SK-N-SH (cell line): Measurements from ENCODE around the gene ASXL2. TPM values are rescaled to one million over a fixed set of nuclear protein-coding genes. Genes with fewer than 3 reads are reported as not detected.
"Not testable (repeated sequence)": the region's sequence is repeated elsewhere in the genome, so short reads cannot be mapped to it uniquely, and the experiment has no call there.

Experiments
- CTCF ChIA-PET: fragments of 300-600, 350-600 bp; formaldehyde crosslinking; extraction: SDS; loops from one replicate; lab custom pipeline; 2021; lab: Yijun Ruan, JAX
- POLR2A ChIA-PET: fragments of 350-600 bp; sonication (Branson Sonifier 250); formaldehyde crosslinking; extraction: SDS; loops from one replicate; lab custom pipeline; 2020; ENCODE audit warnings: antibody characterized with exemption, inconsistent platforms; lab: Yijun Ruan, JAX
- DNase-seq: peaks from one replicate; pipeline ENCODE4 v3.0.0; 2012
- H2AFZ ChIP-seq: fragments of 200-600 bp; sonication (generic); 2 replicates; pipeline ENCODE4 v1.8.1; 2016; ENCODE audit warnings: antibody characterized with exemption, mild to moderate bottlenecking, low read depth
- H3F3A ChIP-seq: fragments of 200-600 bp; sonication (generic); replicated peaks from 2 replicates; pipeline ENCODE3; 2016; ENCODE audit warnings: antibody characterized with exemption, mild to moderate bottlenecking; ENCODE audit not compliant: insufficient read depth
- H3K27ac ChIP-seq, 2 experiments: fragments of 200-500 bp in 1 of 2; fragments of 200-600 bp in 1 of 2; sonication (Bioruptor generic) in 1 of 2; sonication (generic), shearing (Covaris generic) in 1 of 2; 2 replicates each; pipeline versions ENCODE4 v1.5.1 to v1.6.1; 2014 to 2016; ENCODE audit warnings: low read depth in 2 of 2, inconsistent platforms in 1 of 2, low read length in 1 of 2, mild to moderate bottlenecking in 1 of 2, mixed read lengths in 1 of 2
- H3K27me3 ChIP-seq: fragments of 200-600 bp; sonication (generic), shearing (Covaris generic); 2 replicates; pipeline ENCODE4 v1.6.1; 2016; ENCODE audit warnings: mixed run types; ENCODE audit not compliant: insufficient read depth
- H3K36me3 ChIP-seq, 2 experiments: fragments of 200-500 bp in 1 of 2; fragments of 200-600 bp in 1 of 2; sonication (Bioruptor generic) in 1 of 2; sonication (generic) in 1 of 2; replicated peaks in 1 of 2; 2 replicates each; pipeline versions ENCODE3 to v1.5.1; 2014 to 2016; ENCODE audit warnings: low read length in 1 of 2, mild to moderate bottlenecking in 1 of 2; ENCODE audit not compliant: insufficient read depth in 2 of 2, control insufficient read depth in 1 of 2
- H3K4me1 ChIP-seq, 2 experiments: fragments of 200-500 bp in 1 of 2; fragments of 200-600 bp in 1 of 2; sonication (Bioruptor generic) in 1 of 2; sonication (generic), shearing (Covaris generic) in 1 of 2; 2 replicates each; pipeline versions ENCODE4 v1.5.1 to v1.6.1; 2014 to 2016; ENCODE audit warnings: low read depth in 1 of 2, low read length in 1 of 2, mixed run types in 1 of 2; ENCODE audit not compliant: insufficient read depth in 2 of 2, control insufficient read depth in 1 of 2
- H3K4me2 ChIP-seq: fragments of 200-600 bp; sonication (generic), shearing (Covaris generic); 2 replicates; pipeline ENCODE4 v1.6.1; 2017; ENCODE audit warnings: mixed run types
- H3K4me3 ChIP-seq, 2 experiments: fragments of 200-500 bp in 1 of 2; fragments of 200-600 bp in 1 of 2; sonication (Bioruptor generic) in 1 of 2; sonication (generic), shearing (Covaris generic) in 1 of 2; 2 replicates each; pipeline versions ENCODE4 v1.5.1 to v1.8.1; 2014 to 2016; ENCODE audit warnings: low read depth in 2 of 2, inconsistent platforms in 1 of 2, low read length in 1 of 2, mild to moderate bottlenecking in 1 of 2, mixed read lengths in 1 of 2, moderate library complexity in 1 of 2
- H3K79me2 ChIP-seq: fragments of 200-600 bp; sonication (generic); 2 replicates; pipeline ENCODE4 v1.8.1; 2017; ENCODE audit warnings: mild to moderate bottlenecking; ENCODE audit not compliant: insufficient read depth
- H3K9ac ChIP-seq: fragments of 200-600 bp; sonication (generic); 2 replicates; pipeline ENCODE4 v1.6.1; 2017; ENCODE audit warnings: mixed run types
- H3K9me2 ChIP-seq: fragments of 200-600 bp; sonication (generic); 2 replicates; pipeline ENCODE4 v1.6.1; 2017; ENCODE audit warnings: mixed run types
- H3K9me3 ChIP-seq: fragments of 200-600 bp; sonication (generic); 2 replicates; pipeline ENCODE4 v1.6.1; 2017; ENCODE audit warnings: mixed run types, mild to moderate bottlenecking, moderate library complexity
- H4K20me1 ChIP-seq: fragments of 200-600 bp; sonication (generic); 2 replicates; pipeline ENCODE4 v1.6.1; 2017; ENCODE audit warnings: mild to moderate bottlenecking, mixed run types; ENCODE audit not compliant: insufficient read depth
- EZH2phosphoT487 ChIP-seq: fragments of 200-600 bp; sonication (generic); IDR thresholded peaks from 2 replicates; pipeline ENCODE4 v1.6.1; 2017; ENCODE audit warnings: low read depth, mixed run types, mild to moderate bottlenecking, antibody characterized with exemption, moderate library complexity, borderline replicate concordance
- FOSL2 ChIP-seq: IDR thresholded peaks from 2 replicates; pipeline ENCODE4 v1.4.0; 2012; ENCODE audit warnings: low read depth, mild to moderate bottlenecking, moderate library complexity, borderline replicate concordance
- FOXM1 ChIP-seq: IDR thresholded peaks from 2 replicates; pipeline ENCODE4 v1.4.0; 2012; ENCODE audit warnings: low read depth, mild to moderate bottlenecking
- JUND ChIP-seq: IDR thresholded peaks from 2 replicates; pipeline ENCODE4 v1.4.0; 2012
- RAD21 ChIP-seq: IDR thresholded peaks from 2 replicates; pipeline ENCODE4 v1.6.1; 2012; ENCODE audit warnings: mild to moderate bottlenecking, low read length
- RFX5 ChIP-seq: IDR thresholded peaks from 2 replicates; pipeline ENCODE4 v1.6.1; 2012; ENCODE audit warnings: mild to moderate bottlenecking, improper control_type of control experiment, low read length
- RXRA ChIP-seq: IDR thresholded peaks from 2 replicates; pipeline ENCODE4 v1.4.0; 2012; ENCODE audit warnings: low read depth, mild to moderate bottlenecking, borderline replicate concordance
- SIN3A ChIP-seq: IDR thresholded peaks from 2 replicates; pipeline ENCODE4 v1.6.1; 2012; ENCODE audit warnings: low read depth, mild to moderate bottlenecking, low read length, moderate library complexity, borderline replicate concordance
- SMC3 ChIP-seq: IDR thresholded peaks from 2 replicates; pipeline ENCODE4 v1.6.1; 2012; ENCODE audit warnings: low read depth, low read length, improper control_type of control experiment
- TCF12 ChIP-seq: IDR thresholded peaks from 2 replicates; pipeline ENCODE4 v1.4.0; 2012
- WGBS: methylation state at CpG from one replicate; pipeline ENCODE4 v1.1.6; 2017; ENCODE audit warnings: low lambda C conversion rate; 5-methylcytosine and 5-hydroxymethylcytosine counted together
- polyA plus RNA-seq, 3 experiments: library from polyadenylated mRNA; depleted of rRNA; stranded (reverse); fragments of >200 nt; gene quantifications; 2 replicates each; pipeline ENCODE4 v1.2.3, GENCODE V29; 2012
- TF ChIP-seq, protein P1 (sequence below): IDR thresholded peaks from 2 replicates; pipeline ENCODE4 v1.4.0; 2012; ENCODE audit warnings: low read depth, borderline replicate concordance
- TF ChIP-seq, protein P2 (sequence below): IDR thresholded peaks from 2 replicates; pipeline ENCODE4 v1.4.0; 2012; ENCODE audit warnings: low read depth

The ASXL2 gene
- polyA plus RNA-seq, 1 of the 3 experiments (the other 2 are of a cell fraction): 4.8 TPM

DNA sequence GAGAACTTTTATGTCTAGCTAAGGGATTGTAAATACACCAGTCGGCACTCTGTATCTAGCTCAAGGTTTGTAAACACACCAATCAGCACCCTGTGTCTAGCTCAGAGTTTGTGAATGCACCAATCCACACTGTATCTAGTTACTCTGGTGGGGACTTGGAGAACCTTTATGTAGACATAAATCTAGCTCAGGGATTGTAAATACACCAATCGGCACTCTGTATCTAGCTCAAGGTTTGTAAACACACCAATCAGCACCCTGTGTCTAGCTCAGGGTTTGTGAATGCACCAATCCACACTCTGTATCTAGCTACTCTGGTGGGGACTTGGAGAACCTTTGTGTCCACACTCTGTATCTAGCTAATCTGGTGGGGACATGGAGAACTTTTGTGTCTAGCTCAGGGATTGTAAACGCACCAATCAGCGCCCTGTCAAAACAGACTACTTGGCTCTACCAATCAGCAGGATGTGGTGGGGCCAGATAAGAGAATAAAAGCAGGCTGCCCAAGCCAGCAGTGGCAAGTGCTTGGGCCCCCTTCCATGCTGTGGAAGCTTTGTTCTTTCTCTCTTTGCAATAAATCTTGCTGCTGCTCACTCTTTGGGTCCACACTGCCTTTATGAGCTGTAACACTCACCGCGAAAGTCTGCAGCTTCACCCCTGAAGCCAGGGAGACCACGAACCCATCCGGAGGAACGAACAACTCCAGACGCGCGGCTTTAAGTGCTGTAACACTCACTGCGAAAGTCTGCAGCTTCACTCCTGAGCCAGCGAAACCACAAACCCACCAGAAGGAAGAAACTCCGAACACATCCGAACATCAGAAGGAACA, 37.9 kb upstream of the ASXL2 start:
- DNase-seq, H3K4me3 ChIP-seq, H4K20me1 ChIP-seq, H2AFZ ChIP-seq, H3K79me2 ChIP-seq, H3K27ac ChIP-seq, H3K9me2 ChIP-seq, H3F3A ChIP-seq, H3K9ac ChIP-seq, H3K9me3 ChIP-seq, H3K4me2 ChIP-seq, H3K27me3 ChIP-seq, H3K36me3 ChIP-seq: not testable (repeated sequence)
- POLR2A ChIA-PET: interaction anchor here (1.3 kb wide), 1 partner anchor 37 kb away, joined by 4 read pairs; no protein-coding TSS in a partner anchor
- 90% methylated on average over 16 of the region's 16 CpGs for WGBS
- CTCF ChIA-PET: interaction anchor here (1.1 kb wide), 1 partner anchor 35 kb away, joined by 3 read pairs; no protein-coding TSS in a partner anchor
- H3K4me1 ChIP-seq: peaks cover 7 to 11% of the 10 kb centered on the region in 2 experiments; a peak in 2 of 4 replicates

DNA sequence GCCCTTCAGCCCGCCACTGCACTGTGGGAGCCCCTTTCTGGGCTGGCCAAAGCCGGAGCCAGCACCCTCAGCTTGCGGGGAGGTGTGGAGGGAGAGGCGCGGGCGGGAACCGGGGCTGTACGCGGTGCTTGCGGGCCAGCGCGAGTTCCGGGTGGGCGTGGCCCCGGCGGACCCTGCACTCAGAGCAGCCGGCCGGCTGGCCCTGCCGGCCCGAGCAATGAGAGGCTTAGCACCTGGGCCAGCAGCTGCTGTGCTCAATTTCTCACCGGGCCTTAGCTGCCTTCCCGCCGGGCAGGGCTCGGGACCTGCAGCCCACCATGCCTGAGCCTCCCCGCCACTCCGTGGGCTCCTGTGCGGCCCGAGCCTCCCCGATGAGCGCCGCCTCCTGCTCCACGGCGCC, 37.1 kb upstream of the ASXL2 start:
- H3K9me2 ChIP-seq, H4K20me1 ChIP-seq, DNase-seq, H3K36me3 ChIP-seq, H3K4me2 ChIP-seq, H3K9me3 ChIP-seq, H3K27ac ChIP-seq, H3K27me3 ChIP-seq, CTCF ChIA-PET, H3K9ac ChIP-seq, H2AFZ ChIP-seq, H3F3A ChIP-seq, H3K4me3 ChIP-seq, H3K79me2 ChIP-seq: not testable (repeated sequence)
- whole genome bisulfite sequencing: 94% methylated on average over 21 of the region's 33 CpGs
- POLR2A ChIA-PET: interaction anchor here (0.6 to 1.3 kb wide), 2 partner anchors 36 to 37 kb away, joined by 3 to 4 read pairs; no protein-coding TSS in a partner anchor
- peaks cover 7 to 11% of the 10 kb centered on the region in 2 experiments; a peak in 2 of 4 replicates for H3K4me1 ChIP-seq

DNA sequence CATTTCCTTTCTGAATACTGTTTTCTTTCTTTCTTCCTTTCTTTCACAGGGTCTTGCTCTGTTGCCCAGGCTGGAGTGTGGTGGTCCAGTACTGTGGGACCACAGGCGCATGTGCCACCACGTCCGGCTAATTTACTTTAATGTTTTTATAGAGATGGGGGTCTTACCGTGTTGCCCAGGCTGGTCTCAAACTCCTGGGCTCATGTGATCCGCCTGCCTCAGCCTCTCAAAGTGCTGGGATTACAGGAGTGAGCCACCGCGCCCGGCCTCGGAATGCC, 35.3 kb upstream of the ASXL2 start:
- Histone ChIP-seq H2AFZ (peak overlapping the region; percentile 75; the same call in 1 of the 2 replicates), H3K4me1 (peaks cover 7 to 11% of the 10 kb centered on the region in 2 experiments; a peak in 2 of 4 replicates)
- CTCF ChIA-PET, H3K27me3 ChIP-seq, H3K9ac ChIP-seq, H3K79me2 ChIP-seq, H3K27ac ChIP-seq, H3K4me3 ChIP-seq, H3K36me3 ChIP-seq, H3K4me2 ChIP-seq, H3K9me2 ChIP-seq, H4K20me1 ChIP-seq, H3K9me3 ChIP-seq, H3F3A ChIP-seq, DNase-seq: not testable (repeated sequence)
- POLR2A ChIA-PET: interaction anchor here (2.0 kb wide), 1 partner anchor 35 kb away, joined by 5 read pairs; the partner anchor contains the start of gene ASXL2
- WGBS: 87% methylated on average over 9 of the region's 9 CpGs

DNA sequence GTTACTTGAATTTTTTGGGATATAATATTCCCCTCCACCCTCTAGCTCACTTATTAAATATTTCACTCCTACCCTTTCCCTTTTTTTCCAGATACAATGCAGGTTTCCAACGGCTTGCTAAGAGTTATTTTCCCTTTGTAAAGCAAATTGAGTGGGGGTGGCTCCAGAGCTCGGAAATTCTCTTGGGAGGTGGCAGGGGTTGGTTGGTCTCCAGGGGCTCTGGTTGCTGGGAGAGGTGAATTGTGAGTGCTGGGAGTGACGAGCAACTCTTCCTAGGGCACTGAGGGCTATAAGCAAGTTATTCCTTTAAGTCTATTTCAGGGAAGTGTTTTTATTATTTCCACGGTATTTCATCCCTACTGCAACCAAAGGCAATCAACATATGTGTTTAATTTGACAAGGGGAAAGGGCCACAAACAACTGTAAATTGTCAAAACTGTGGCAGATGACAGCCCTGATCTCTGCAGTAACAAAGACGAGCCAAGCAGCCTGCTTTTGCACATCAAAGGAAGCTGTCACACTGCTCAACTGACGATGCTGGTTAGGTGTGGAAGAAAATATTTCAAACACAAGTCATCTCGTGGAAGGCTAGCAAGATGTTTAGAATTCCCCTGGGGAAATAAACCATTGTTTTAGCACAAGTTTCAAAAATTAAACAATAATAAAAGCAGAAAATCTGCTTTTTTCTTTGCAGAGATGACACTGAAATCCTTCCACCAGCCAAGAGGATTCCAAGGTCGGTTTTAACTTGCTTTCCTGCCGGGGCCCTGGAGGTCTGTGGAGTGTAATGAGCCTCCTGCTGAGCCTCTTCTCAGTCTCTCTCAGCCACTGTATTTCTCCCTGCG, 34.8 kb upstream of the ASXL2 start:
- no peaks in the 10 kb centered on the region for H3K9me3 ChIP-seq
- peak overlapping the region; percentile 53 for H3K4me2 ChIP-seq
- peak; percentile 72 for DNase-seq
- H3K79me2 ChIP-seq: no peaks in the 10 kb centered on the region
- no peaks in the 10 kb centered on the region for H3K27me3 ChIP-seq
- H4K20me1 ChIP-seq: no peaks in the 10 kb centered on the region
- ChIA-PET POLR2A (interaction anchor here (2.0 kb wide), 1 partner anchor 35 kb away, joined by 5 read pairs; the partner anchor contains the start of gene ASXL2), CTCF (no interaction called here)
- H2AFZ ChIP-seq: peak overlapping the region; percentile 75; the same call in 1 of the 2 replicates
- peak overlapping the region in 1 of 2 experiments; percentile 29; a peak in 1 of 4 replicates for H3K27ac ChIP-seq
- no peaks in the 10 kb centered on the region for H3F3A ChIP-seq
- H3K4me1 ChIP-seq: peaks cover 7 to 11% of the 10 kb centered on the region in 2 experiments; a peak in 2 of 4 replicates
- no peak overlapping the region for H3K4me3 ChIP-seq
- H3K9me2 ChIP-seq: no peaks in the 10 kb centered on the region
- H3K36me3 ChIP-seq: no peaks in the 10 kb centered on the region
- H3K9ac ChIP-seq: no peak overlapping the region
- 31% methylated on average over 10 of the region's 10 CpGs for WGBS
- TF ChIP-seq, protein P1, sequence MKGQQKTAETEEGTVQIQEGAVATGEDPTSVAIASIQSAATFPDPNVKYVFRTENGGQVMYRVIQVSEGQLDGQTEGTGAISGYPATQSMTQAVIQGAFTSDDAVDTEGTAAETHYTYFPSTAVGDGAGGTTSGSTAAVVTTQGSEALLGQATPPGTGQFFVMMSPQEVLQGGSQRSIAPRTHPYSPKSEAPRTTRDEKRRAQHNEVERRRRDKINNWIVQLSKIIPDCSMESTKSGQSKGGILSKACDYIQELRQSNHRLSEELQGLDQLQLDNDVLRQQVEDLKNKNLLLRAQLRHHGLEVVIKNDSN: no peak
- no peak for TF ChIP-seq RXRA
- TF ChIP-seq RFX5: no peak
- no peak for TF ChIP-seq FOSL2
- TF ChIP-seq, protein P2, sequence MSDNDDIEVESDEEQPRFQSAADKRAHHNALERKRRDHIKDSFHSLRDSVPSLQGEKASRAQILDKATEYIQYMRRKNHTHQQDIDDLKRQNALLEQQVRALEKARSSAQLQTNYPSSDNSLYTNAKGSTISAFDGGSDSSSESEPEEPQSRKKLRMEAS: no peak
- no peak for TF ChIP-seq SMC3
- no peak for TF ChIP-seq FOXM1
- 0 out of 2 replicates have a peak, but pooled peaks have one; percentile 22 for TF ChIP-seq TCF12
- no peak for TF ChIP-seq EZH2phosphoT487
- no peak for TF ChIP-seq SIN3A
- TF ChIP-seq RAD21: 0 out of 2 replicates have a peak, but pooled peaks have one; percentile 1
- no peak for TF ChIP-seq JUND
